HG03103 (cell line): ENCODE data around the gene NF1.
"Not testable (repeated sequence)": the region's sequence is repeated elsewhere in the genome, so short reads cannot be mapped to it uniquely, and the experiment has no call there.

Source experiments
- ATAC-seq: cut with Tn5 transposase; IDR thresholded peaks from one replicate; pipeline ENCODE4 v1.9.1; 2021; ENCODE audit warnings: low read depth; ENCODE audit not compliant: unreplicated experiment

NF1 gene

DNA sequence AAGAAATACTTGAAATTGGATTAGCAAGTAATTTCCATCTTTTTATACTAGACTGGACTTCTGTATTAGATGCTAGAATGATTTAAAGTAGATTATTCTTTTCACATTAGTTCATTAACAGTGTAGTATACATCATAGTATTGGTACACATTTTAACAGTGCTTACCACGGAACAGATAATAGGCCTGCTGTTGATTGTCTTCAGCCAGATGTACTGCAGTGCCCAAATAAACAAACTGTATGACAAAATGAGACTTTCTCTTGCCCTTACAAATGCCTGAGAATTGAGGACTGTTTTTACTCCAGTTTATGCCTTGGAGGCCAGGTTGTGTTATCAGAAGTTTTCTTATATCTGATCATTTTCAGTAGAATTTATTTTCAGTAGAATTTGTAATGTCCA lies 226.0 kb downstream of the NF1 start:
- no peak for ATAC-seq

DNA sequence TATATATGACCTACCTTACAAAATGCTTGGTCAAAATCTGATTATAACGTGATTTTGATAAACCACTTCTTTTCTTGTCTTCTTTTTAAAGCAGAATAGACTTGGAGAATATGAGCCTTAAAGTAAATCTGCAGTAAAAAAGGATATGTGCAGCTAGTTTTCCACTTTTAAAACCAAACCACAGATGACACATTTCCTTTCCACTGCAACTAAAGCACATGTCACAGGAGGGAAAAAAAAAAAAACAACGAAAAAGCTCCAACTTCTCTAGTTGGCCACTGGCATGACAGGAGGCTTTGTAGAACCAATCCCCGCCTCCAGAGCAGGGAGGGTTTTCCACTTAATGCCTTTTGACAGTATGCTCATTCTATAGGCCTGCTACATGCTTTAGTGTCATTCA lies 226.7 kb downstream of the NF1 start, which contains the start of gene EVI2A:
Gene EVI2A, minus strand, starts transcription at position 142 of the 400 bp plus-strand sequence. CDS start 2,609 bp downstream, outside the sequence.
- ATAC-seq = no peak

DNA sequence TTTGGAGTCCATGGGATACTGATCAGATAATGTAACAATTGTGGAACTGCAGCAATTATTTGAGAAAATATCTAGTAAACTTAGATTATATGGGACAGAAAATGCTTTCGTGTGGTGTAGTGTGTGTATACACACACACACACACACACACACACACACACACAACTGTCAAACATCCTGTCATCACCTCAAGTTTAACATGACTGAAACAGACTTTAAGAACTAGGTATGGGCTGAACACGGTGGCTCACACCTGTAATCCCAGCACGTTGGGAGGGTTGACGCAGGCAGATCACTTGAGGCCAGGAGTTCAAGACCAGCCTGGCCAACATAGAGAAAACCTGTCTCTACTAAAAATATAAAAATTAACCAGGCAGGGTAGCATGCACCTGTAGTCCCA lies 227.2 kb downstream of the NF1 start:
- ATAC-seq = no peak

DNA sequence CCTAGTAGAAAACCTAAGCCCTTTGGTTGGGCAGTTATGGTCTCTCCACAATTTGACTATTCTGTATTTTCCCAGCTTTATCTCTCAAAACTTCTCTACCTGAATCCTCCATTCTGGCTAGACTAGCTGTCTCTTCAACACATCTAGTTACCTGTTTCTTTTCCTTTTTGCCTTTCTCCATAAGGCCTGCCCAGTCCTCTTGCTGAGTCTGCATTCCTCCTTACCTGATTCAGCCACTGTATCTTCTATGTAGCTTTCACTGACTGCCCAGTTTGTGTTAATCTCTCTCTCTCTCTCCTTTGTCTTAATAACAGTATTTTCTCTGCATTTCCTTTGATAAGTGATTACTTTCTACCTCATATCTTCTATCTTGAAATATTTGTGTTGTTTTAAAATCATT lies 228.8 kb downstream of the NF1 start:
- ATAC-seq = no peak

DNA sequence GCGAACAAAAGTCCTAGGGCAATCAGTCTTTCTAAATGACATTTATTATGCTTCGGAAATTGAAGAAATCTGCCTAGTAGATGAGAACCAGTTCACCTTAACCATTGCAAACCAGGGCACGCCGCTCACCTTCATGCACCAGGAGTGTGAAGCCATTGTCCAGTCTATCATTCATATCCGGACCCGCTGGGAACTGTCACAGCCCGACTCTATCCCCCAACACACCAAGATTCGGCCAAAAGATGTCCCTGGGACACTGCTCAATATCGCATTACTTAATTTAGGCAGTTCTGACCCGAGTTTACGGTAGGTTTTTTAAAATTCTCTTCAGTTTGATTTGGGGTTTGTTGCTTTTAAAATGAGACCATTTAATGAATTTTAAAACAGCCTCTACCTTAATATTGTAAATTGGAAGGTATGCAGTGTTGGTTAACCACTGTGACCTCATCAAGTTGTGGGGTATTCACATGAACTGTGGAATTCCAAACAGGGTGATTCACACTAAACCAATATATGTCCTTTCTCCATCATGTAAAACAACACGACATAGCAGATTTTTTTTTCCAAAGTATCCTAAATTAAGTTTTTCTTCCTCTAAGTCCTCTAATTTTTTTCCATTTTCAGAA lies 232.9 kb downstream of the NF1 start:
- no peak for ATAC-seq

DNA sequence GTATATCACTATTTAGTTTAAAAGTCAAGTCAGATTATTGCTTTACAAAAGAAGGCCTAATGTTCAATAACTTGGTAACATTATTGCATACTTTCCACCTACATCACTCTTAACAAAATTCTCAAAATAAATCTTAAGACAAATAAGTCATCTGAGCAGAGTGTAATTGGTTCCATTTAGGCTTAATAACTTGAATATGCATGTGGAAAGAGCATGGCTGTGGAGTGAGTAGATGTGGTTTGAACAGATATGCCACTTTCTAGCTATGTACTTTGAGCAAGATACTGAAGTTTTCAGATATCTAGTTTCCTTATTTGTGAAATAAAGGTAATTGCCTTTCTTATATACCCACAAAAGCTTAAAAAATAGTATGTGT lies 233.4 kb downstream of the NF1 start:
- ATAC-seq = no peak

DNA sequence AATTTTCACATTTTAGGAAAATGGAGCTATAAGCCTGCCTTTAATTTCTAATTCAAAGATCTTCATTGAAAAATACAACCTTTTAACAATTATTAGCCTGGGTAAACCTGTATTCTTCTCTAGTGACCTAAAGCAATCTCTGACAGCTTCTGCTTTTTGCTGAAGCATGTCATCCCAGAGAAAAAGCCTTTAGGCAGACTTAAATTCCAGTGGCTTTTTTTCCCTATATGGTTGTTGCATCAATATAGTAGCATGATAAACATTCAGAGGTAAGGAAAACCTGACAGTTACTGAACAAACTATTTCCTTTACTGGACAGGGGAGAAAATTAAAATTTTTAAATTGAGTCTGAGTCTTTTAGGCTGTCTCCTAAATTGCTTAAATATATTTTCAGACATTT lies 234.4 kb downstream of the NF1 start:
- ATAC-seq = no peak

DNA sequence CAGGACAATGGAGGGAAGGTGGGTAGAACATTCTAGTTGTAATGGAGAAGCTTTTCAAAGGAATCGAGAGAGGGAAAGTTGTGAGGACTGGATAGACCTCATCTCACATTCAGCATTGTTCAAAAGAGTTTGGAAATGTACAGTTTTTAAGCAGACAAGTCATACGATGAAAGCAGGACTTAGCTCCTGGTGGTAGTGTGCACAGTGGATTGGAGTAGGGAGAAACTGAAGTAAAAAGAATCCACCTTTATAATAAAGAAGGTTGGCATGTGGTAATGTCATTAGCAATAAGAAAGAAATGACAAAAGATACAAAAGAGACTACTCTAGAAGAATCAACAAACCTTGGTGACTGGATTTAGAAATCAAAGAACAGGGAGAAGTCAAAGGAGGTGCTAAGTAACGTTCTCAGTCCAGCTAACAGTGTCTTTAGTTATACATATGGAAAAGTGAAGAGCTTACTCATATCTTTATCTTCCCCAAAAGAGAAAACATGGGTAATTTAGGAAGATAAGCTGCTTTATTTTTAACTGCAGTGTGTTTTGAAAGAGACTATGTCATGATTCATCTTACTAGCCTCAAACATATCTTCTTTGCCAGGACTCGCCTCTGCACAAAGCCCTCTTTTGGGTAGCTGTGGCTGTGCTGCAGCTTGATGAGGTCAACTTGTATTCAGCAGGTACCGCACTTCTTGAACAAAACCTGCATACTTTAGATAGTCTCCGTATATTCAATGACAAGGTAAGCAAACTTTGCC lies 245.3 kb downstream of the NF1 start:
- ATAC-seq = no peak

DNA sequence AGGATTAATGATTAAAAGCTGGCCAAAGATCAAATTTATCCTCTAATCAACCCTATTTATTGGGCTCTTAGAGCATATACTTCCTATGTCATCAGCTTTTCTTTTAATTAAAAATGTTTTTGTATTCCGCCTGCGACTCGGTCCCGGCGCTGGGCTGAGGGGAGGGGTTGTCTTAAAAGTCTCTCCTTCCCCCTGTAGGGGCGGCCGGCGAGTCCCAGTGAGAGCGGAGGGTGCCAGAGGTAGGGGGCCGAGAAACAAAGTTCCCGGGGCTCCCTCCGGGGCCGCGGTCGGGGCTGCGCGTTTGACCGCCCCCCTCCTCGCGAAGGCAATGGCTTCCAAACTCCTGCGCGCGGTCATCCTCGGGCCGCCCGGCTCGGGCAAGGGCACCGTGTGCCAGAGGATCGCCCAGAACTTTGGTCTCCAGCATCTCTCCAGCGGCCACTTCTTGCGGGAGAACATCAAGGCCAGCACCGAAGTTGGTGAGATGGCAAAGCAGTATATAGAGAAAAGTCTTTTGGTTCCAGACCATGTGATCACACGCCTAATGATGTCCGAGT lies 250.5 kb downstream of the NF1 start:
- ATAC-seq = not testable (repeated sequence)

DNA sequence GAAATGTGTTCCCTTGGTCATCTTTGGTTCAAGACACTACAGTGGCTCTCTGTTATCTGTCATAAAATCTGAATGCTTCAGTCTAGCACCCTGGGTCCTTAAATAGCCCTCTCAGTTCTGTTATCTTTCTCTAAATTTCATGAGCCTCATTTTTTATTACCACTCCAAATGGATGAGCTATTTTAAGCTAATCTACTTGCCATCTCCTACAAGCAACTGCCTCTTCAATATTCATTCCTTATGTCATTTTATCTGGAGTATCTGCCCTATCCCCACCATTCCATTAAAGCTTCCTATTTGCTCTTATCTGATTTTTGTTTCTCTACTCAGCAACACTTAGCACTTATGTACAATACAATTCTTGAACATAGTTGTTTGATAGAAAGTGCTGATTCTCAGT lies 254.7 kb downstream of the NF1 start:
- no peak for ATAC-seq

DNA sequence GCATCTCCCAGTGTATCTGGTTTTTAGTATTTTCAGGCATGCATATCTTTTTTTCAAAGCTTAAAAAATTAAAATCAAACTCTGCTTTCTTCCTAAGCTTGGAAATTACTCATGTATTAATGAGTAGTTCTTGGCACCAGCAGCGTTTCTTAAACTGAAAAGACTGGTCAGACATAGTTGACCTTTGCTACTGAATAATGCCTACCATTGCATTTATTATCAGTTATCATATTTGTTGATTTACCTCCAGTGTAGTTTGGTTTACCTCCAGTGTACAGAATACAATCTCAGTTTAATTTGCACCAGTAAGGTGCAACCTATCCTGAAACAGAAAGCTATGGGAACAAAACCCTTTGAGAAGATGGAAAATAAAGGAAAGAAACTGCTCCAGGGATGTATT lies 261.2 kb downstream of the NF1 start:
- ATAC-seq = no peak

DNA sequence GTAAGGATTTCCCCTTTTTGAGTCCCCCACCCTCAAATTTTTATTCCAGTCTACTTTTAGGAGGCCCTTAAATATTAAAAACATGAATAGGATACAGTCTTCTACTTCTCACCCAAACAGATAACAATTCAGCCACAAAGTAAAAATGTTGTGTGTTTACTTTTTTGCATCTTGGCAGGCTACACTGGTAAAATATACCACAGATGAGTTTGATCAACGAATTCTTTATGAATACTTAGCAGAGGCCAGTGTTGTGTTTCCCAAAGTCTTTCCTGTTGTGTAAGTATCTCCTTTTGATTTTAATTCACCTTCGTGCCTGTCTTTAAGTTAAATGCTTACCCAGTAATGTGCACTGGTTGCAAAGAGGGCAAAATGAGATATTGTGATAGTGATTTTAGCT lies 262.3 kb downstream of the NF1 start:
- ATAC-seq = no peak

DNA sequence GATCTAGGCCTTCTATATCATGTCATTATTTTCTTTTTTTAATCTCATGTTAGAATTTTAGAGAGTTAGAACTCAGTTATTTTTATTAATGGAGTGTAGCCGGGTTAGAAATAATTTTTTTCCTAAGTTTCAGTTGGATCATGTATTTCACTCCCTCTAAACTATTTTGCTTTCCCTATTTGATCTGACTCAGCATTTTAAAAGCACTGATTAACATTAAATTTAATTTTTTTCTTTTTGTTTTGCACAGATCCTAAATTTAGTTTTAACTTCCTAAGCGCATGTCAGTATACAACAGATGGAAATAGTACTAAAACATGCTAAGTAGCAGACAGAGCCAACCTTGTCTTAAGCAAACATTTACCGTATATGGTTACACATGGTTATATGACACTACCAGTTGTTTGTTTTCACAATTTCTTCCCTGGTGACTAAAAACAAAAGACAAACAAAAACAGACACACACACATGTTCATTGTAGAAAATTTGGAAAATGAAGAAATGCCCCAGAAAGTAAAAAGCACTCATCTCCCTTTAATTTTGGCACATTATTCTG lies 263.1 kb downstream of the NF1 start:
- ATAC-seq = no peak

DNA sequence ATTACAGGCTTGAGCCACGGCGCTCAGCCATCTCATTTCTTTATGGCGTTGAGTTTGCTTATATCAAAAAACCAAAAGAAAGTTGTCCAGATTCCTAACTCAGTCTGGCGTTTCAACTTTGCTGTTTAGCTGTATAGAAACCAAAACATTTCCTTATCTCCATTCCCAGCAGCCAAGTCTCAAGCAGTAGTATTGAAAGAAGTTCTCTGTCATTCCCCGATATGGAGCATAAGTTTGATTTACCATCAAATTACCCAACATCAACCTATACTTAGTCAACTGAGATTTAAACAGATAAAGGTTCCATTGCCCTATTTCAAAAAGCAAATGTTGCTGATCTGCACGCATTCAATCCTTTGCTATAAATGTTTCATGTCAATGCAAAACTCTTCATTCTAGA lies 269.2 kb downstream of the NF1 start:
- no peak for ATAC-seq

DNA sequence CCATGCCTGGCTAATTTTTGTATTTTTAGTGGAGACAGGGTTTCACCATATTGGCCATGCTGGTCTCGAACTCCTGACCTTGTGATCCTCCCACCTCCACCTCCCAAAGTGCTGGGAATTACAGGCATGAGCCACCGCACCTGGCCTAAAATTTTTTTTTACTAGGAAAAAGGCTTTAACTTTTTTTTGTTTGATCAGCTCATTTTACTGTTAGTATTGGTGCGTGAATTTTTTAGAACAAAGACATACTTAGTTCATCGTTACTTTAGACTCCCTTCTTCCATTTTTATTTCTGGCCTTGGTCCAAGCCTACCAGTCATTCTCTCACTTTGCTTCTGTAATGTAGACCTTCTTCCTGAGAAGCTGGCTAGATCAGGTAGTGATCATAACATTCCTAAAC lies 271.3 kb downstream of the NF1 start:
- ATAC-seq = no peak

DNA sequence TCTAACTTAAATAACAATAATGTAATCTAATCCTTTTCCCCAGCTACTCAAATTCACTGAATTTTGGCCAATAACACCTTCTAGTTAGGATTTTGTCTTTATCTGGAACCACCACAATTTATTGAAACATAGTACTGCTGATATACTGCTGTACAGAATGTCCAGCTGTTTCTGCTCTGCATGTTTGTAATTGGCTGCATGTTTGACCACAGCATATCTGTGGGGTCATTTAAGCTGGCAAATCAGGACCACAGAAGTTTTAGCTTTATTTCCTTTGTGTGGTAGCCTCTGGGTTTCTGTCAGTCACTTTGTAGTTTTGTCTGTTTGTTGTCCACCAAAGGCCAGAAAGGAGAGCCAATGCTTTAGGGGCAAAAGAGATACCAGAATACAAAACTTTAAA lies 274.5 kb downstream of the NF1 start:
- ATAC-seq = no peak

DNA sequence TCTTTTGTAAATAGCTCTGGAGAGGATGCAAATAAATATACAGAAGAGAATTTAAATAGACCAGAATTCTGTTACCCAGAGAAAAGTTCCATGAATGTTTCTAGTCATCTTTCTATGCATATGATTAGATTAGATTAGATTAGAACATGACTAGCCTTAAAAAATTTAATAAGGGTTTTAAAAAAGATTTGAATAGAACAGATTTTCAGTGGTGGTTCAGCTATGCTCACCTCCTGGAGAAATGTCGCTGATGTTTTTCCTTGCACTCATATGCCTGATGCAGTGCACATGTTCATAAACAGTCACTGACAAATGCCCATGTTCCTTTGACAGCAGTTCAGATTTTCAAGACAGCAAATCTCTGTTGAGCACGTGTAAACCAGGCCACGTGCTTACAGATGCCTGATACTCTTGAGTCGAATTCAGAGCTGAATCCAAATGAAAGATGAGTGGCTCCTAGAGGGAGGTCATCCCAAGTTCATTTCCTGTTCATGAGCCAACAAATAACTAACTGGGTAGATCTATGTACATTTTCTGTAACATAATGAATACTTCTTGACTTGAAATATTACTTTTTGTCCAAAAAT lies 276.8 kb downstream of the NF1 start:
- no peak for ATAC-seq

DNA sequence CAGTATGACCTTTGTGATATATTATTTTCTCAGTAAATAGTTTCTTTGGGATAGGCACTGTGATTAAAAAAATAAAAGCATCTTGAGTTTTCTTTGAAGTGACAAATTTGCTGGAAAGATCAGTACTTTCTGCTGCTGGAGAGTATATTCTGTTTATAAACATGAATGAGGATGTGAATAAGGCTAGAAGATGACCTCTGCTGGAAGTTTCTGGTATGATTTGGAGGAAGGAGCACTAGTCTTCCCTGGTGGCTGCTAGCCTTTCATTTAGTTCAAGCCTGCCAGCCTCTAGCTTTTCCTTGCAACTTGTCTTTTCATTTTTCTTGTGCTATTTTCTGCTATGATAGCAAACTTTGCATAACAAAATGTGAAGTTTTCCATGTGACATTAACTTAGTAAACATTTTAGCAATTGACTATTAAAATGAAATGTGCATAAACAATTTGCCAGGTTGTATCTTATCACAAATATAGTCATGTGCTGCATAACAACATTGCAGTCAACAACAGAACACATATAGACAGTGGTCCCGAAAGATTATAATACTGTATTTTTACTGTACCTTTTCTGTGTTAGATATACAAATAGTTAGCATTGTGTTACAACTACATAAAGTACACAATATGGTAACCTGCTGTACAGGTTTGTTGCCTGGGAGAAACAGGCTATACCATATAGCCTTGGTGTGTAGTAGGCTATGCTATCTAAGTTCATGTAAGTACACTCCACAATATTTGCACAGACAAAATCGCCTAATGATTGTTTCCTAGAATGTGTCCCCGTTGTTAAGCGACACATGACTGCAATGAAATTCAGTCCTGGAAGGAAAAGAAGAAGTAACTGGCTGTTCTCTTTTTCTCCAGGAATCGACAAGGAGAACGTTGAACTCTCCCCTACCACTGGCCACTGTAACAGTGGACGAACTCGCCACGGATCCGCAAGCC lies 278.6 kb downstream of the NF1 start:
- ATAC-seq = no peak

DNA sequence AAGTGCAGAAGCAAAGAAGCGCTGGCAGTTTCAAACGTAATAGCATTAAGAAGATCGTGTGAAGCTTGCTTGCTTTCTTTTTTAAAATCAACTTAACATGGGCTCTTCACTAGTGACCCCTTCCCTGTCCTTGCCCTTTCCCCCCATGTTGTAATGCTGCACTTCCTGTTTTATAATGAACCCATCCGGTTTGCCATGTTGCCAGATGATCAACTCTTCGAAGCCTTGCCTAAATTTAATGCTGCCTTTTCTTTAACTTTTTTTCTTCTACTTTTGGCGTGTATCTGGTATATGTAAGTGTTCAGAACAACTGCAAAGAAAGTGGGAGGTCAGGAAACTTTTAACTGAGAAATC lies 279.3 kb downstream of the NF1 start:
- ATAC-seq = no peak

DNA sequence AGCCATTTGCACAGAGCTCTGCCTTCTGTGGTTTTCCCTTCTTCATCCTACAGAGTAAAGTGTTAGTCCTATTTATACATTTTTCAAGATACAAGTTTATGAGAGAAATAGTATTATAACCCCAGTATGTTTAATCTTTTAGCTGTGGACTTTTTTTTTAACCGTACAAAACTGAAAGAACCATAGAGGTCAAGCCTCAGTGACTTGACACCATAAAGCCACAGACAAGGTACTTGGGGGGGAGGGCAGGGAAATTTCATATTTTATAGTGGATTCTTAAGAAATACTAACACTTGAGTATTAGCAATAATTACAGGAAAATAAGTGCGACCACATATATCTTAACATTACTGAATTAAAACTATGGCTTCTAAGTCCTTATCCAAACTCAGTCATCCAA lies 279.7 kb downstream of the NF1 start:
- ATAC-seq = no peak
